IMR-90 (cell line): ENCODE measurements around the gene ZNF469. TPM values are rescaled to one million over a fixed set of nuclear protein-coding genes. Genes with fewer than 3 reads are reported as not detected.
"Not testable (repeated sequence)": the region's sequence is repeated elsewhere in the genome, so short reads cannot be mapped to it uniquely, and the experiment has no call there.

ENCODE experiments used
- ATAC-seq: fragments of 200-7000 bp; cut with Tn5 transposase; 2 replicates; pipeline ENCODE4 v1.9.1; 2020; ENCODE audit warnings: low read depth, mild to moderate bottlenecking, moderate library complexity
- BruUV-seq: library from RNA; stranded (reverse); fragments of 400-500 nt; replicated peaks from 2 replicates; lab custom pipeline; 2021; lab: Mats Ljungman, UMichigan
- CTCF ChIA-PET: fragments of 300-600 bp; formaldehyde crosslinking; extraction: SDS; loops from one replicate; lab custom pipeline; 2021; ENCODE audit warnings: antibody characterized with exemption; lab: Yijun Ruan, JAX
- POLR2A ChIA-PET: fragments of 300-600 bp; sonication (Branson Sonifier 250); formaldehyde crosslinking; loops from one replicate; lab custom pipeline; 2022; ENCODE audit warnings: antibody characterized with exemption; ENCODE audit not compliant: unreplicated experiment; lab: Charles Lee
- DNase-seq: peaks from one replicate; pipeline ENCODE4 v3.0.0; 2013
- H2AFZ ChIP-seq: replicated peaks from 2 replicates; pipeline ENCODE3; 2013; ENCODE audit warnings: low read length, mild to moderate bottlenecking; ENCODE audit not compliant: poor library complexity
- H2AK5ac ChIP-seq: 2 replicates; pipeline ENCODE4 v1.6.1; 2013; ENCODE audit warnings: low read depth, low read length, inconsistent platforms
- H2AK9ac ChIP-seq: replicated peaks from 2 replicates; pipeline ENCODE3; 2013; ENCODE audit warnings: mild to moderate bottlenecking, low read depth, low read length, moderate library complexity; ENCODE audit not compliant: poor library complexity
- H2BK120ac ChIP-seq: 2 replicates; pipeline ENCODE4 v1.6.1; 2013; ENCODE audit warnings: low read depth, low read length, inconsistent platforms
- H2BK15ac ChIP-seq: 3 replicates; pipeline ENCODE4 v1.6.1; 2013; ENCODE audit warnings: low read depth, low read length, inconsistent platforms
- H2BK20ac ChIP-seq: 2 replicates; pipeline ENCODE4 v1.6.1; 2013; ENCODE audit warnings: low read depth, mild to moderate bottlenecking, inconsistent platforms, low read length, moderate library complexity
- H2BK5ac ChIP-seq: 2 replicates; pipeline ENCODE4 v1.6.1; 2013; ENCODE audit warnings: mild to moderate bottlenecking, low read depth, low read length, inconsistent platforms; ENCODE audit not compliant: poor library complexity, severe bottlenecking
- H3K14ac ChIP-seq: replicated peaks from 2 replicates; pipeline ENCODE4 v1.6.1; 2013; ENCODE audit warnings: low read depth, low read length, inconsistent platforms
- H3K18ac ChIP-seq: 2 replicates; pipeline ENCODE4 v1.6.1; 2013; ENCODE audit warnings: low read depth, low read length, control low read depth
- H3K23ac ChIP-seq: 2 replicates; pipeline ENCODE4 v1.6.1; 2013; ENCODE audit warnings: low read depth, low read length, inconsistent platforms
- H3K27ac ChIP-seq: 2 replicates; pipeline ENCODE4 v1.5.1; 2013; ENCODE audit warnings: mild to moderate bottlenecking, control low read depth, low read length; ENCODE audit not compliant: insufficient read depth
- H3K27me3 ChIP-seq: 2 replicates; pipeline ENCODE4 v1.6.1; 2013; ENCODE audit warnings: low read length; ENCODE audit not compliant: control insufficient read depth, insufficient read depth
- H3K36me3 ChIP-seq: 2 replicates; pipeline ENCODE4 v1.6.1; 2013; ENCODE audit warnings: low read length, mixed read lengths; ENCODE audit not compliant: control insufficient read depth, insufficient read depth
- H3K4ac ChIP-seq: 2 replicates; pipeline ENCODE4 v1.6.1; 2013; ENCODE audit warnings: low read depth, low read length, inconsistent platforms
- H3K4me1 ChIP-seq: 2 replicates; pipeline ENCODE4 v1.6.1; 2013; ENCODE audit warnings: low read length, mixed read lengths; ENCODE audit not compliant: control insufficient read depth, insufficient read depth
- H3K4me2 ChIP-seq: 2 replicates; pipeline ENCODE4 v1.6.1; 2013; ENCODE audit warnings: low read depth, mild to moderate bottlenecking, control low read depth, low read length, moderate library complexity
- H3K4me3 ChIP-seq: 2 replicates; pipeline ENCODE4 v1.5.1; 2013; ENCODE audit warnings: low read depth, mild to moderate bottlenecking, control low read depth, low read length, moderate library complexity; ENCODE audit not compliant: insufficient read depth
- H3K56ac ChIP-seq: 2 replicates; pipeline ENCODE4 v1.6.1; 2013; ENCODE audit warnings: low read length, inconsistent platforms; ENCODE audit not compliant: insufficient read depth; ENCODE audit errors: extremely low read depth
- H3K79me1 ChIP-seq, 2 experiments: 2 replicates each; pipeline ENCODE4 v1.6.1; 2013; ENCODE audit warnings: low read length in 2 of 2, inconsistent platforms in 1 of 2, low read depth in 1 of 2
- H3K9ac ChIP-seq: 2 replicates; pipeline ENCODE4 v1.6.1; 2013; ENCODE audit warnings: low read depth, low read length, control low read depth
- H3K9me1 ChIP-seq: 2 replicates; pipeline ENCODE4 v1.6.1; 2013; ENCODE audit warnings: low read length, inconsistent platforms; ENCODE audit not compliant: insufficient read depth
- H3K9me3 ChIP-seq: 2 replicates; pipeline ENCODE4 v1.6.1; 2013; ENCODE audit warnings: low read length; ENCODE audit not compliant: control insufficient read depth, insufficient read depth
- H4K20me1 ChIP-seq: 2 replicates; pipeline ENCODE4 v1.6.1; 2013; ENCODE audit warnings: low read length, inconsistent platforms; ENCODE audit not compliant: insufficient read depth
- H4K5ac ChIP-seq: 2 replicates; pipeline ENCODE4 v1.6.1; 2013; ENCODE audit warnings: mild to moderate bottlenecking, low read depth, low read length, control low read depth
- H4K8ac ChIP-seq, 2 experiments: 2 replicates each; pipeline ENCODE4 v1.6.1; 2013; ENCODE audit warnings: low read depth in 2 of 2, low read length in 2 of 2, control low read depth in 1 of 2, inconsistent platforms in 1 of 2
- H4K91ac ChIP-seq: 2 replicates; pipeline ENCODE4 v1.6.1; 2013; ENCODE audit warnings: low read depth, low read length, inconsistent platforms; ENCODE audit not compliant: insufficient read depth
- CEBPB ChIP-seq: IDR thresholded peaks from 2 replicates; pipeline ENCODE4 v1.6.1; 2012; ENCODE audit warnings: low read depth, low read length, improper control_type of control experiment
- NFE2L2 ChIP-seq: fragments of 150-350 bp; IDR thresholded peaks from 2 replicates; pipeline ENCODE4 v1.6.1; 2016; ENCODE audit warnings: low read depth, mild to moderate bottlenecking, low read length
- POLR2A ChIP-seq: IDR thresholded peaks from 2 replicates; pipeline ENCODE4 v1.6.1; 2012; ENCODE audit warnings: mild to moderate bottlenecking, low read depth, low read length
- WGBS, 2 experiments: methylation state at CpG; one replicate each; pipeline versions ENCODE4 v1.1.5 to v1.1.7; 2013; ENCODE audit warnings: missing lambda C conversion rate in 2 of 2; ENCODE audit not compliant: insufficient read length in 1 of 2; ENCODE audit errors: extremely low coverage in 2 of 2; 5-methylcytosine and 5-hydroxymethylcytosine counted together
- dilution Hi-C: fragments of 300-500 bp; cut with HindIII; formaldehyde crosslinking; loops from one replicate; pipeline ENCODE4 v1.14.3; 2018; ENCODE audit warnings: low sequenced_read_pairs; ENCODE audit not compliant: unreplicated experiment
- in situ Hi-C: fragments of 300-500 bp; cut with MboI; formaldehyde crosslinking; loops from 3 replicates; pipeline ENCODE4 v1.14.3; 2019; ENCODE audit warnings: low sequenced_read_pairs, inconsistent platforms, mixed read lengths
- intact Hi-C: fragments of 100-400 bp; cut with micrococcal nuclease; formaldehyde crosslinking; loops from 2 replicates; pipeline ENCODE4 v1.10.0; 2022
- polyA plus RNA-seq, 3 experiments: library from polyadenylated mRNA; depleted of rRNA; stranded (reverse); fragments of >200 nt; gene quantifications; 2 replicates each; pipeline ENCODE4 v1.2.3, GENCODE V29; 2012; ENCODE audit warnings: low replicate concordance in 1 of 3
- total RNA-seq: library from RNA; depleted of rRNA; stranded (reverse); fragments of >200 nt; gene quantifications from 2 replicates; pipeline ENCODE4 v1.2.3, GENCODE V29; 2012
- TF ChIP-seq, protein P1 (sequence below): fragments of 150-350 bp; IDR thresholded peaks from 2 replicates; pipeline ENCODE4 v1.6.1; 2016; ENCODE audit warnings: low read depth, mild to moderate bottlenecking, low read length, moderate library complexity, borderline replicate concordance

Gene ZNF469
- total and polyA plus RNA-seq, 2 of the 4 experiments (the other 2 are of a cell fraction), result 1.1 to 13.3 TPM

GRCh38 chr16:88359008-88359407, 23.8 kb upstream of the ZNF469 start (continued):
- TF ChIP-seq, protein P1, sequence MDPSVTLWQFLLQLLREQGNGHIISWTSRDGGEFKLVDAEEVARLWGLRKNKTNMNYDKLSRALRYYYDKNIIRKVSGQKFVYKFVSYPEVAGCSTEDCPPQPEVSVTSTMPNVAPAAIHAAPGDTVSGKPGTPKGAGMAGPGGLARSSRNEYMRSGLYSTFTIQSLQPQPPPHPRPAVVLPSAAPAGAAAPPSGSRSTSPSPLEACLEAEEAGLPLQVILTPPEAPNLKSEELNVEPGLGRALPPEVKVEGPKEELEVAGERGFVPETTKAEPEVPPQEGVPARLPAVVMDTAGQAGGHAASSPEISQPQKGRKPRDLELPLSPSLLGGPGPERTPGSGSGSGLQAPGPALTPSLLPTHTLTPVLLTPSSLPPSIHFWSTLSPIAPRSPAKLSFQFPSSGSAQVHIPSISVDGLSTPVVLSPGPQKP, result no peak
- no peak for TF ChIP-seq NFE2L2
- TF ChIP-seq POLR2A, result no peak
- TF ChIP-seq CEBPB, result no peak

- Histone ChIP-seq H3K27me3 (peaks cover 10% of the 10 kb centered on the region), H3K9me3 (peaks cover 14% of the 10 kb centered on the region)
- H3K9ac ChIP-seq, H3K56ac ChIP-seq, H2AFZ ChIP-seq, H3K4me3 ChIP-seq, H3K4me2 ChIP-seq, H2AK9ac ChIP-seq, H3K9me1 ChIP-seq, H3K4me1 ChIP-seq, CTCF ChIA-PET, dilution Hi-C loops, intact Hi-C loops, H3K4ac ChIP-seq, H4K20me1 ChIP-seq, H4K91ac ChIP-seq, in situ Hi-C loops, H2AK5ac ChIP-seq, POLR2A ChIA-PET, H3K18ac ChIP-seq, H3K36me3 ChIP-seq, H3K23ac ChIP-seq, H2BK20ac ChIP-seq, H3K14ac ChIP-seq, DNase-seq, H4K5ac ChIP-seq, H3K79me1 ChIP-seq, ATAC-seq, H2BK5ac ChIP-seq, H2BK15ac ChIP-seq, H2BK120ac ChIP-seq, H4K8ac ChIP-seq, H3K27ac ChIP-seq, BruUV-seq: not testable (repeated sequence)
- 100% methylated on average over 2 of the region's 20 CpGs; no CpG with 5 or more reads in 1 of the 2 experiments for WGBS, 2 experiments
These were observed 22.4 kb upstream of the ZNF469 start for GRCh38 chr16:88360401-88360800.
